Right lobe of liver (tissue), 6 donors: ENCODE measurements around the gene APP. TPM values are rescaled to one million over a fixed set of nuclear protein-coding genes. Genes with fewer than 3 reads are reported as not detected.

Experiments
- ATAC-seq, 4 donors: fragments of 200-7000 bp; cut with Tn5 transposase; one replicate each; pipeline ENCODE4 v1.9.1; 2020; ENCODE audit warnings: mild to moderate bottlenecking in 4 of 4, moderate library complexity in 4 of 4
- DNase-seq, 3 donors: peaks; one replicate each; pipeline ENCODE4 v3.0.0-alpha.2; 2020
- H3K27ac ChIP-seq, 3 donors: fragments of 200-600 bp; one replicate each; pipeline ENCODE4 v1.8.0; 2022
- H3K27me3 ChIP-seq, 2 donors: fragments of 200-600 bp; one replicate each; pipeline ENCODE4 v1.8.0; 2022
- H3K36me3 ChIP-seq, 4 donors: fragments of 200-600 bp; sonication (generic) in 1 of 4; one replicate each; pipeline versions ENCODE4 v1.5.1 to v1.8.0; 2017 to 2022; ENCODE audit warnings: control low read depth in 1 of 4
- H3K4me1 ChIP-seq, 4 donors: fragments of 200-600 bp; sonication (generic) in 1 of 4; one replicate each; pipeline versions ENCODE4 v1.5.1 to v1.8.0; 2017 to 2022; ENCODE audit warnings: control low read depth in 1 of 4
- H3K4me3 ChIP-seq, 3 donors: fragments of 200-600 bp; one replicate each; pipeline ENCODE4 v1.8.0; 2022
- H3K9me3 ChIP-seq, 4 donors: fragments of 200-600 bp; sonication (generic) in 1 of 4; one replicate each; pipeline versions ENCODE4 v1.5.1 to v1.8.0; 2017 to 2022; ENCODE audit warnings: control low read depth in 1 of 4
- POLR2A ChIP-seq: fragments of 450-650 bp; IDR thresholded peaks from one replicate; pipeline ENCODE4 v1.6.1; 2017; ENCODE audit warnings: antibody characterized with exemption, mild to moderate bottlenecking
- WGBS: methylation state at CpG from one replicate; pipeline ENCODE4 v1.1.6; 2018; ENCODE audit warnings: low coverage, low lambda C conversion rate; ENCODE audit not compliant: insufficient coverage; ENCODE audit errors: missing lambda C conversion rate; 5-methylcytosine and 5-hydroxymethylcytosine counted together
- intact Hi-C, 2 donors: fragments of 100-400 bp; cut with DNase I; formaldehyde crosslinking; loops; one replicate each; pipeline versions ENCODE4 v1.11.2 to v1.14.1; 2022
- total RNA-seq, 6 experiments: library from RNA; depleted of rRNA in 2 of 6; stranded (reverse); fragments of >200 nt in 2 of 6; fragmentation: NEBNext Ultra II Directional in 3 of 6; extraction: Animal tissue kit (Norgen Biotek cat#: 25700) in 3 of 6; gene quantifications; one replicate each; pipeline versions ENCODE4 v1.1.0 to v1.2.4, GENCODE V29; 2016 to 2023
- TF ChIP-seq, protein P1 (sequence below), 4 donors: fragments of 200-600 bp in 3 of 4; fragments of 450-650 bp in 1 of 4; IDR thresholded peaks; one replicate each; pipeline versions ENCODE4 v1.5.1 to v1.8.0; 2016 to 2022; ENCODE audit warnings: antibody characterized with exemption in 4 of 4, mild to moderate bottlenecking in 2 of 4
- donor health status: DM: no; HTN: yes; CAD: no.
- donor health status: DM: no; HTN: no; CAD: no.
- donor health status: DM: no; HTN: no; CAD: no.
- donor health status: DM: no; HTN: yes; CAD: no.
- donor health status: DM: no; HTN: yes; CAD: no.

Gene APP
- total RNA-seq, 6 experiments from 2014 or later, result 127 to 262 (median 208) TPM

DNA sequence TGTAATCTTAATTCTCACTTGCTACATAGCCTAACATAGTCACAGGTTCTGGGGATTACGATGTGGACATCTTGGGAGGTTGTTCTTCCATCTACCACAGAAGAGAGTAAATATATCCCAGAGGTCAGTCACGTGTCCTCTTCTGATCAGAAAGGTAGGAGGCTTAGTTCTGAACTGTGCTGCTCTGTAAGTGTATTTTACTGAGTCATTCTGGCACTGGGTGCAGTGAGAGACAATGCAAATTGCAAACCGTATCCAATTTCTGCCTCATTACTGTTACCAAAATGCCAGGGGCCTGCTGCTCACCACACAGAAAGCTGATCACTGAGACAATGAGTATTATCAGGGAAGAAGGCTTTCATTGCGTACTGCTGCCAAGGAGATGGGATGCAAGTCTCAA, 331.8 kb downstream of the APP start:
- TF ChIP-seq, protein P1, sequence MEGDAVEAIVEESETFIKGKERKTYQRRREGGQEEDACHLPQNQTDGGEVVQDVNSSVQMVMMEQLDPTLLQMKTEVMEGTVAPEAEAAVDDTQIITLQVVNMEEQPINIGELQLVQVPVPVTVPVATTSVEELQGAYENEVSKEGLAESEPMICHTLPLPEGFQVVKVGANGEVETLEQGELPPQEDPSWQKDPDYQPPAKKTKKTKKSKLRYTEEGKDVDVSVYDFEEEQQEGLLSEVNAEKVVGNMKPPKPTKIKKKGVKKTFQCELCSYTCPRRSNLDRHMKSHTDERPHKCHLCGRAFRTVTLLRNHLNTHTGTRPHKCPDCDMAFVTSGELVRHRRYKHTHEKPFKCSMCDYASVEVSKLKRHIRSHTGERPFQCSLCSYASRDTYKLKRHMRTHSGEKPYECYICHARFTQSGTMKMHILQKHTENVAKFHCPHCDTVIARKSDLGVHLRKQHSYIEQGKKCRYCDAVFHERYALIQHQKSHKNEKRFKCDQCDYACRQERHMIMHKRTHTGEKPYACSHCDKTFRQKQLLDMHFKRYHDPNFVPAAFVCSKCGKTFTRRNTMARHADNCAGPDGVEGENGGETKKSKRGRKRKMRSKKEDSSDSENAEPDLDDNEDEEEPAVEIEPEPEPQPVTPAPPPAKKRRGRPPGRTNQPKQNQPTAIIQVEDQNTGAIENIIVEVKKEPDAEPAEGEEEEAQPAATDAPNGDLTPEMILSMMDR (IDR thresholded peaks at IDR 0.05), result no peak
- no peak for TF ChIP-seq POLR2A
- ATAC-seq, result no peak
- DNase-seq, result no peak
- intact Hi-C loops, result no loop called here
- no peak overlapping the region for H3K27ac ChIP-seq
- no peaks in the 10 kb centered on the region for H3K36me3 ChIP-seq
- H3K27me3 ChIP-seq, result no peaks in the 10 kb centered on the region
- 81% methylated on average over 3 of the region's 4 CpGs for WGBS
- no peaks in the 10 kb centered on the region for H3K4me1 ChIP-seq
- H3K4me3 ChIP-seq, result no peak overlapping the region
- H3K9me3 ChIP-seq, result no peaks in the 10 kb centered on the region

DNA sequence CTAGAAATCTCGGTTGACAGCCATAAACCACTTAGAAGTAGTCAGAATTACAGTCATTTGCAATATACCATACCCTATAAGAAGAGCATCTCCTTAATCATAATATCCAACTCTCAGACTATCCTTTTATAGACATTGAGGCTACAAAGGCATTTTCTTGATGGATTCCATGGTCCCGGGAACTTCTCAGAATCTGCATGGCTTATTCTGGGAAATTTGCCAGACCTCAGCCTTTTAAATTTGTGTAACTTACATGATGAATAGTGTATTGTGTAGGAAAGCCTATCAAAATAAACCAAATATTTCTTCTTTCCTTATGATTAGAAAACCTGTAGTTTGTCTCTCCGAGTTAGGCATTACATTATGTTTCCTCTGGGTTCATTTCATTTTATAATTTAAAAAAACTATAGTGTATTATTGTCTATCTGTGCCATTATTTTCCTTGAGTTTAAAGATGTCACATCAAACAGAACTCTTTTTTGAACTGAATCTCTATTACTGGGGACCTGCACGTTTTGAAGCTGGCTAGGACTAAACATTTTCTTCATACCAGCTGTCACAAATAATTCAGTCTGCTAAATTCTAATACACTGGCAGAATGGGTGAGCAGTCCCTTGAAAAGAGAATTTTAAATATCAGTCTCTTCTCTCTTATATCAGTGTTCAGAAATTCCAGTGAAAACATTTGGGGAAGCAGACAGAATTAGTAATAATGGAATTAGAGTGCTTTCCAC, 332.9 kb downstream of the APP start:
- TF ChIP-seq POLR2A, result no peak
- TF ChIP-seq, protein P1 (IDR thresholded peaks at IDR 0.05), result no peak
- Histone ChIP-seq H3K4me1 (no peaks in the 10 kb centered on the region), H3K27me3 (no peaks in the 10 kb centered on the region), H3K9me3 (no peaks in the 10 kb centered on the region), H3K27ac (no peak overlapping the region), H3K36me3 (no peaks in the 10 kb centered on the region), H3K4me3 (no peak overlapping the region)
- intact Hi-C loops, result no loop called here
- 36% methylated on average over 4 of the region's 4 CpGs for WGBS
- ATAC-seq (no peak), DNase-seq (no peak)

DNA sequence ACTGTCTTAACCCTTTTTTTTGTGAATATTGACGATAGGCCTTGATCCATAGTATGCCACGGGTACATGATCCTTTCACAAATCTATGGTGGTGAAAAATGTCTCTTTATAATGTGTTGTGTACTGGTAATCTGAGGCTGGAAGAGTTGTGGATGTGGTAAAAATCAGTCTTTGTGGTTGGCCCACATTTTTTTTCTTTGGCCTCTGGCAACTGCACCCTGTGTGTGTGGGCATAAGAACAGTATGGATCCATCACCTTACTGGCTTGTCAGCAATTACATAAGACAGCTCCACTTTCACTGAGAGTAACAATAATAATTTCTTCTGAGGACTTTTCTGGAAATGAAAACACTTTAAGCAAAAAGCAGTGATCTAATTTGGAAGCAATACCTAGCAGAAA, 334.2 kb downstream of the APP start:
- intact Hi-C loops, result no loop called here
- Histone ChIP-seq H3K27ac (no peak overlapping the region), H3K4me3 (no peak overlapping the region), H3K9me3 (no peaks in the 10 kb centered on the region), H3K36me3 (no peaks in the 10 kb centered on the region), H3K4me1 (no peaks in the 10 kb centered on the region), H3K27me3 (no peaks in the 10 kb centered on the region)
- peak in 1 of 4 donors; percentile 58 for ATAC-seq
- WGBS, result 83% methylated on average over 2 of the region's 2 CpGs
- TF ChIP-seq, protein P1 (IDR thresholded peaks at IDR 0.05), result no peak
- TF ChIP-seq POLR2A, result no peak
- no peak for DNase-seq

DNA sequence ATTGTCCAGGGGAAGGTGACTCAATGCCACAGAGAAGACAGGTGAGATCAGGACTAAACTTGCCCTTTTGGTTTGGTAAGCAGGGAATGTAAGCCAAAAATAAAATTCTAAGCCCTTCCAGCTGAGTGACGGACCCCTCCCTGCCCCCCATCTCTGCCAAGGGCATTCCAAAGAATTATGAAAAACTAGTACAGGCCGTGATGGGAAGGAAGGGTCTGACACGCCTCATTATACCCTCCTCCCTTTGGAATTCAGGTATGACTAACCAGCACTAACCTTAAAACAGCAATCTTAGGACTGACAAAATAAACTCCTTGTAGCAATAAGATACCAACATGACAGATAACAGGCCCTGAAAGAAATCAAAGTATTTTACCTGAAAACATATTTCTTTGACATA, 336.2 kb downstream of the APP start:
- Histone ChIP-seq H3K4me1 (no peaks in the 10 kb centered on the region), H3K27me3 (no peaks in the 10 kb centered on the region), H3K27ac (no peak overlapping the region), H3K4me3 (no peak overlapping the region), H3K9me3 (no peaks in the 10 kb centered on the region), H3K36me3 (no peaks in the 10 kb centered on the region)
- intact Hi-C loops, result no loop called here
- WGBS, result 60% methylated on average over 3 of the region's 3 CpGs
- ATAC-seq (no peak), DNase-seq (no peak)
- TF ChIP-seq, protein P1 (IDR thresholded peaks at IDR 0.05), result no peak
- no peak for TF ChIP-seq POLR2A
